GM13977 (cell line): ENCODE results near the gene HIVEP2.

ENCODE experiments used
- DNase-seq: peaks from one replicate; pipeline ENCODE4 v3.0.0; 2012; ENCODE audit warnings: low spot score
- CTCF ChIP-seq: IDR thresholded peaks from 2 replicates; pipeline ENCODE4 v1.5.1; 2012; ENCODE audit warnings: mild to moderate bottlenecking, control low read depth; ENCODE audit not compliant: insufficient read depth; ENCODE audit errors: extremely low read depth, missing control alignments
- in situ Hi-C: fragments of 300-500 bp; cut with MboI; formaldehyde crosslinking; loops from one replicate; pipeline ENCODE4 v1.12.0; 2022; ENCODE audit warnings: low sequenced_read_pairs, low pct_unique_long_range_greater_than_20kb, mixed read lengths, inconsistent platforms; ENCODE audit not compliant: unreplicated experiment

The HIVEP2 gene

GRCh38 chr6:142757852-142758628 lies 186.9 kb downstream of the HIVEP2 start:
- no peak for TF ChIP-seq CTCF
- in situ Hi-C loops: no loop called here
- no peak for DNase-seq

- in situ Hi-C loops: no loop called here
- DNase-seq: no peak
- TF ChIP-seq CTCF: no peak
These were observed 188.8 kb downstream of the HIVEP2 start for GRCh38 chr6:142756215-142756630.

- DNase-seq: no peak
- TF ChIP-seq CTCF: no peak
- in situ Hi-C loops: no loop called here
These were observed 191.8 kb downstream of the HIVEP2 start for GRCh38 chr6:142753196-142753595.

GRCh38 chr6:142752348-142752747 lies 192.6 kb downstream of the HIVEP2 start:
- no peak for DNase-seq
- no peak for TF ChIP-seq CTCF

GRCh38 chr6:142751452-142751851 lies 193.5 kb downstream of the HIVEP2 start:
- no peak for DNase-seq
- in situ Hi-C loops: no loop called here
- no peak for TF ChIP-seq CTCF

More at GRCh38 chr6:142752348-142752747, 192.6 kb downstream of the HIVEP2 start:
- in situ Hi-C loops: no loop called here

- TF ChIP-seq CTCF: no peak
- DNase-seq: no peak
- in situ Hi-C loops: no loop called here
These were observed 194.0 kb downstream of the HIVEP2 start for GRCh38 chr6:142750998-142751397.

- in situ Hi-C loops: no loop called here
- no peak for TF ChIP-seq CTCF
- DNase-seq: no peak
These were observed 195.4 kb downstream of the HIVEP2 start for GRCh38 chr6:142749556-142749955.
